Body of pancreas (tissue), 4 donors: Measurements from ENCODE around the gene WWOX.

Source experiments
- CTCF ChIP-seq, 7 experiments: fragments of 450-650 bp in 4 of 7; fragments of 200-600 bp in 3 of 7; sonication (generic) in 3 of 7; IDR thresholded peaks; one replicate each; pipeline ENCODE4 v1.5.1; 2016 to 2019; ENCODE audit warnings: antibody characterized with exemption in 7 of 7
- POLR2A ChIP-seq, 3 donors: fragments of 450-650 bp; IDR thresholded peaks; one replicate each; pipeline ENCODE4 v1.6.1; 2016; ENCODE audit warnings: antibody characterized with exemption in 3 of 3, mild to moderate bottlenecking in 2 of 3

- TF ChIP-seq CTCF (IDR thresholded peaks at IDR 0.05), result no peak
- no peak for TF ChIP-seq POLR2A (IDR thresholded peaks at IDR 0.05)
Observed at GRCh38 chr16:78215222-78215621, 115.8 kb downstream of the WWOX start.
